Measurements from ENCODE around the gene CDC37L1. TPM values are rescaled to one million over a fixed set of nuclear protein-coding genes. Genes with fewer than 3 reads are reported as not detected.

CDC37L1 gene
- total and polyA plus RNA-seq, 12 donors: 13.4 to 58.4 (median 36.6) TPM

- no peaks in the 10 kb centered on the region for H3K27me3 ChIP-seq
- intact Hi-C loops (cut with DNase I): loop anchor here in 2 of 10 donors (5.0 to 10.0 kb wide), 2 partner anchors 51 to 298 kb away; partner anchors contain the start of gene JAK2 (in 1 of the 2)
- peak overlapping the region in 9 of 10 donors; percentile 15 to 69 (median 44) for H3K27ac ChIP-seq
- H3K36me3 ChIP-seq: peaks cover 0 to 70% (median 26%) of the 10 kb centered on the region in 9 donors
- ATAC-seq: peak in 4 of 8 donors; percentile 24 to 53 (median 31)
- no peaks in the 10 kb centered on the region for H3K9me3 ChIP-seq
- peaks cover 0 to 80% (median 46%) of the 10 kb centered on the region in 9 donors for H3K4me1 ChIP-seq
- no peak overlapping the region for H3K4me3 ChIP-seq
- no peak for DNase-seq
- 62 to 65% methylated on average over 1 of the region's 1 CpG for WGBS, 2 donors
- TF ChIP-seq CTCF (IDR thresholded peaks at IDR 0.05): no peak
These were observed 7.2 kb downstream of the CDC37L1 start for GRCh38 chr9:4686584-4686983.

- H3K36me3 ChIP-seq: peaks cover 0 to 82% (median 26%) of the 10 kb centered on the region in 9 donors
- no peak for TF ChIP-seq CTCF (IDR thresholded peaks at IDR 0.05)
- intact Hi-C loops (cut with DNase I): loop anchor here in 2 of 10 donors (5.0 to 10.0 kb wide), 2 partner anchors 48 to 296 kb away; partner anchors contain the start of gene JAK2 (in 1 of the 2)
- H3K27me3 ChIP-seq: no peaks in the 10 kb centered on the region
- no peaks in the 10 kb centered on the region for H3K9me3 ChIP-seq
- DNase-seq (no peak), ATAC-seq (peak in 1 of 8 donors; percentile 40)
- WGBS, 2 donors: 23 to 58% methylated on average over 2 of the region's 2 CpGs
- peaks cover 0 to 70% (median 39%) of the 10 kb centered on the region in 9 donors for H3K4me1 ChIP-seq
- H3K27ac ChIP-seq: peak overlapping the region in 1 of 10 donors; percentile 4
- no peak overlapping the region for H3K4me3 ChIP-seq
These were observed 9.7 kb downstream of the CDC37L1 start for GRCh38 chr9:4689021-4689420.

- Histone ChIP-seq H3K4me1 (peaks cover 0 to 65% (median 37%) of the 10 kb centered on the region in 9 donors), H3K27me3 (no peaks in the 10 kb centered on the region), H3K9me3 (no peaks in the 10 kb centered on the region), H3K4me3 (no peak overlapping the region), H3K36me3 (peaks cover 0 to 88% (median 26%) of the 10 kb centered on the region in 9 donors), H3K27ac (peak overlapping the region in 2 of 10 donors; percentile 4 to 6)
- WGBS, 2 donors: 78 to 92% methylated on average over 1 of the region's 1 CpG
- DNase-seq: no peak
- ATAC-seq: peak in 1 of 8 donors; percentile 43
- no peak for TF ChIP-seq CTCF (IDR thresholded peaks at IDR 0.05)
- intact Hi-C loops (cut with DNase I): loop anchor here in 2 of 10 donors (5.0 to 10.0 kb wide), 2 partner anchors 48 to 295 kb away; partner anchors contain the start of gene JAK2 (in 1 of the 2)
These were observed 10.3 kb downstream of the CDC37L1 start for GRCh38 chr9:4689687-4690104.

GRCh38 chr9:4690144-4690543, 10.8 kb downstream of the CDC37L1 start:
- Histone ChIP-seq H3K36me3 (peaks cover 0 to 88% (median 26%) of the 10 kb centered on the region in 9 donors), H3K4me1 (peaks cover 0 to 60% (median 37%) of the 10 kb centered on the region in 9 donors), H3K9me3 (no peaks in the 10 kb centered on the region), H3K27ac (peak overlapping the region in 2 of 10 donors; percentile 4 to 6), H3K4me3 (no peak overlapping the region), H3K27me3 (no peaks in the 10 kb centered on the region)
- intact Hi-C loops (cut with DNase I): no loop called here
- DNase-seq: no peak
- no peak for TF ChIP-seq CTCF (IDR thresholded peaks at IDR 0.05)
- whole genome bisulfite sequencing, 2 donors: 92% methylated on average over 4 of the region's 4 CpGs
- no peak for ATAC-seq

Data from heart right ventricle (tissue), 16 donors.